Activated CD8-positive, alpha-beta memory T cell treated with anti-CD3 and anti-CD28 coated beads, Interleukin-2, amount 50 U/mL, for 24 hours (primary cell): ENCODE results near the gene TRIAP1.
"Not testable (repeated sequence)": the region's sequence is repeated elsewhere in the genome, so short reads cannot be mapped to it uniquely, and the experiment has no call there.

ENCODE experiments used
- DNase-seq: peaks from one replicate; pipeline ENCODE4 v3.0.0-alpha.2; 2020; ENCODE audit errors: extremely low read depth

The TRIAP1 gene

GRCh38 chr12:120445911-120446843, at the start of gene TRIAP1, which contains the start of gene GATC:
TSS of gene TRIAP1 (minus strand) at chr12:120446384. CDS start at chr12:120446372, 12 bp downstream.
TSS of gene GATC (plus strand) at chr12:120446444. CDS start at chr12:120446481, 37 bp downstream.
- peak; percentile 68 for DNase-seq

- no peak for DNase-seq
Observed at GRCh38 chr12:120495186-120495730, 49.1 kb upstream of the TRIAP1 start.

GRCh38 chr12:120490833-120491512, 44.8 kb upstream of the TRIAP1 start:
- DNase-seq, result no peak

GRCh38 chr12:120490325-120490724, 44.1 kb upstream of the TRIAP1 start:
- DNase-seq, result no peak

GRCh38 chr12:120489018-120489417, 42.8 kb upstream of the TRIAP1 start:
- no peak for DNase-seq

GRCh38 chr12:120488057-120488640, 42.0 kb upstream of the TRIAP1 start:
- no peak for DNase-seq

GRCh38 chr12:120487552-120487951, 41.4 kb upstream of the TRIAP1 start:
- DNase-seq, result not testable (repeated sequence)

- no peak for DNase-seq
Observed at GRCh38 chr12:120485961-120486881, 40.0 kb upstream of the TRIAP1 start.

- DNase-seq, result no peak
Observed at GRCh38 chr12:120483621-120484020, 37.4 kb upstream of the TRIAP1 start.

- DNase-seq, result no peak
Observed at GRCh38 chr12:120481022-120481767, 35.0 kb upstream of the TRIAP1 start.

- no peak for DNase-seq
Observed at GRCh38 chr12:120480211-120480610, 34.0 kb upstream of the TRIAP1 start.

GRCh38 chr12:120479458-120479857, 33.3 kb upstream of the TRIAP1 start:
- no peak for DNase-seq

- no peak for DNase-seq
Observed at GRCh38 chr12:120475643-120476042, 29.5 kb upstream of the TRIAP1 start.

- no peak for DNase-seq
Observed at GRCh38 chr12:120474616-120474960, 28.4 kb upstream of the TRIAP1 start.

- no peak for DNase-seq
Observed at GRCh38 chr12:120473807-120474615, 27.8 kb upstream of the TRIAP1 start.

- DNase-seq, result no peak
Observed at GRCh38 chr12:120472521-120472920, 26.3 kb upstream of the TRIAP1 start.

- no peak for DNase-seq
Observed at GRCh38 chr12:120470150-120470784, 24.1 kb upstream of the TRIAP1 start.

- DNase-seq, result peak; percentile 91
Observed at GRCh38 chr12:120469450-120470149, 23.4 kb upstream of the TRIAP1 start, which contains the start of gene SRSF9. TSS of gene SRSF9 (minus strand) at chr12:120469748. CDS start at chr12:120469609, 139 bp downstream.
